Upper lobe of right lung (tissue), 1 donor: ENCODE results near the gene PHLDB3. TPM values are rescaled to one million over a fixed set of nuclear protein-coding genes. Genes with fewer than 3 reads are reported as not detected.
"Not testable (repeated sequence)": the region's sequence is repeated elsewhere in the genome, so short reads cannot be mapped to it uniquely, and the experiment has no call there.

Experiments
- ATAC-seq: fragments of 200-7000 bp; cut with Tn5 transposase; one replicate; pipeline ENCODE4 v1.9.1; 2020; ENCODE audit warnings: mild to moderate bottlenecking, moderate library complexity
- DNase-seq: peaks from one replicate; pipeline ENCODE4 v3.0.0-alpha.2; 2020
- H3K27ac ChIP-seq: fragments of 200-600 bp; one replicate; pipeline ENCODE4 v1.8.0; 2022
- H3K27me3 ChIP-seq: fragments of 200-600 bp; one replicate; pipeline ENCODE4 v1.8.0; 2022; ENCODE audit warnings: mild to moderate bottlenecking
- H3K36me3 ChIP-seq: fragments of 200-600 bp; one replicate; pipeline ENCODE4 v1.8.0; 2022
- H3K4me1 ChIP-seq: fragments of 200-600 bp; one replicate; pipeline ENCODE4 v1.8.0; 2022
- H3K4me3 ChIP-seq: fragments of 200-600 bp; one replicate; pipeline ENCODE4 v1.8.0; 2022; ENCODE audit warnings: mild to moderate bottlenecking
- H3K9me3 ChIP-seq: fragments of 200-600 bp; one replicate; pipeline ENCODE4 v1.8.0; 2022
- intact Hi-C: fragments of 100-400 bp; cut with DNase I; formaldehyde crosslinking; loops from one replicate; pipeline ENCODE4 v1.11.0; 2022
- total RNA-seq: library from RNA; stranded (reverse); fragmentation: NEBNext Ultra II Directional; extraction: Animal tissue kit (Norgen Biotek cat#: 25700); gene quantifications from one replicate; pipeline ENCODE4 v1.2.1, GENCODE V29; 2021
- TF ChIP-seq, protein P1 (sequence below): fragments of 200-600 bp; IDR thresholded peaks from one replicate; pipeline ENCODE4 v1.8.0; 2022; ENCODE audit warnings: antibody characterized with exemption
- donor health status: DM: no; HTN: yes; CAD: no; lungs with severe emphysema.

PHLDB3 gene
- total RNA-seq, 1 donor from 2014 or later: 9.1 TPM

DNA sequence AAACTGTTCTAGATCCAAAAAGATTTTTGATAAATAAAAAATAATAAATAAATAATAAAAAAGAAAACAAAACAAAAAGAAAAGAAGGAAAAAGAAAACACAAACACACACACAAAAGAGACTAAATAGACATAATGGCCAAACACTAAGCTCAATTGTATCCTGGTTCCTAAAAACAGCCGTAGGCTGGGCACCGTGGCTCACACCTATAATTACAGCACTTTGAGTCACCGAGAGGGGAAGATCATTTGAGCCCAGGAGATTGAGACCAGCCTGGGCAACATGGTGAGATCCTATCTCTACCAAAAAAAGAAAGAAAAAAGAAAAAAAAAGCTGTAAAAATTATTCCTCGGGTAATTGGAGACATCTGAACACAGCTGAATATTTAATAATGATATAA is 13.5 kb upstream of the PHLDB3 start:
- ATAC-seq: no peak
- Histone ChIP-seq H3K27ac (no peak overlapping the region), H3K4me3 (no peak overlapping the region), H3K27me3 (no peaks in the 10 kb centered on the region), H3K9me3 (no peaks in the 10 kb centered on the region), H3K36me3 (peaks cover 9% of the 10 kb centered on the region), H3K4me1 (peaks cover 5% of the 10 kb centered on the region)
- no peak for DNase-seq
- intact Hi-C loops: no loop called here
- TF ChIP-seq, protein P1, sequence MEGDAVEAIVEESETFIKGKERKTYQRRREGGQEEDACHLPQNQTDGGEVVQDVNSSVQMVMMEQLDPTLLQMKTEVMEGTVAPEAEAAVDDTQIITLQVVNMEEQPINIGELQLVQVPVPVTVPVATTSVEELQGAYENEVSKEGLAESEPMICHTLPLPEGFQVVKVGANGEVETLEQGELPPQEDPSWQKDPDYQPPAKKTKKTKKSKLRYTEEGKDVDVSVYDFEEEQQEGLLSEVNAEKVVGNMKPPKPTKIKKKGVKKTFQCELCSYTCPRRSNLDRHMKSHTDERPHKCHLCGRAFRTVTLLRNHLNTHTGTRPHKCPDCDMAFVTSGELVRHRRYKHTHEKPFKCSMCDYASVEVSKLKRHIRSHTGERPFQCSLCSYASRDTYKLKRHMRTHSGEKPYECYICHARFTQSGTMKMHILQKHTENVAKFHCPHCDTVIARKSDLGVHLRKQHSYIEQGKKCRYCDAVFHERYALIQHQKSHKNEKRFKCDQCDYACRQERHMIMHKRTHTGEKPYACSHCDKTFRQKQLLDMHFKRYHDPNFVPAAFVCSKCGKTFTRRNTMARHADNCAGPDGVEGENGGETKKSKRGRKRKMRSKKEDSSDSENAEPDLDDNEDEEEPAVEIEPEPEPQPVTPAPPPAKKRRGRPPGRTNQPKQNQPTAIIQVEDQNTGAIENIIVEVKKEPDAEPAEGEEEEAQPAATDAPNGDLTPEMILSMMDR: no peak

DNA sequence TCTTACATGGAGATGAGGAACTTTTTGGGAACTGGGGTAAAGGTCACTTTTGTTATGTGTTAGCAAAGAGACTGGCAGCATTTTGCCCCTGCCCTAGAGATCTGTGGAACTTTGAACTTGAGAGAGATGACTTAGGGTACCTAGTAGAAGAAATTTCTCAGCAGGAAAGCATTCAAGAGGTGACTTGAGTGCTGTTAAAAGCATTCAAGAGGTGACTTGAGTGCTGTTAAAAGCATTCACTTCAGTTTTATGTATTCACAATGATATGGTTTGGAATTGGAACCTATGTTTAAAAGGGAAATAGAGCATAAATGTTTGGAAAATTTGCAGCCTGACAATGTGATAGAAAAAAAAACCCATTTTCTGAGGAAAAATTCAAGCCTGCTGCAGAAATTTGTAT is 7.9 kb upstream of the PHLDB3 start:
- H3K4me1 ChIP-seq, intact Hi-C loops, ATAC-seq, H3K27ac ChIP-seq, H3K27me3 ChIP-seq, H3K4me3 ChIP-seq, H3K9me3 ChIP-seq, DNase-seq: not testable (repeated sequence)
- H3K36me3 ChIP-seq: peaks cover 34% of the 10 kb centered on the region

DNA sequence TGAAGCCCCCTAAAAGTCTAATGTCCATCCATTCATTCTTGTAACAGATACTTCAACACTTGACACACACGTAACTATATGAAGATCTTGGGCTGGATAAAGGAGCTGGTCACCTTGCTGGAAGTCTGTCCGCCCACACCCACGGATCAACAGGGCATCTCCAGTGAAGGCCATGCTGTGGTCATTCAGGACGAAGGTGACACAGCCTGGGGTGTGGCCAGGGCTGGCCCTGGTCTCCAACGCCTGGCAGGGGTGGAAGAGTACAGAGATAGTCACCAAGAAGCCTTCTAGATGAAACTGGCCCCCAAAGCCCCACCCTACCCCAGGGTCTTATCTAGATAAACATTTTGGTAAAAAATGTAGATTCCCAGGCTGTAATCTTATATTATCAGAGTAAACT is 6.8 kb upstream of the PHLDB3 start:
- H3K9me3 ChIP-seq: no peaks in the 10 kb centered on the region
- no peak for ATAC-seq
- TF ChIP-seq, protein P1: no peak
- no peaks in the 10 kb centered on the region for H3K4me1 ChIP-seq
- intact Hi-C loops: no loop called here
- peaks cover 34% of the 10 kb centered on the region for H3K36me3 ChIP-seq
- no peak overlapping the region for H3K27ac ChIP-seq
- DNase-seq: no peak
- no peak overlapping the region for H3K4me3 ChIP-seq
- H3K27me3 ChIP-seq: no peaks in the 10 kb centered on the region

DNA sequence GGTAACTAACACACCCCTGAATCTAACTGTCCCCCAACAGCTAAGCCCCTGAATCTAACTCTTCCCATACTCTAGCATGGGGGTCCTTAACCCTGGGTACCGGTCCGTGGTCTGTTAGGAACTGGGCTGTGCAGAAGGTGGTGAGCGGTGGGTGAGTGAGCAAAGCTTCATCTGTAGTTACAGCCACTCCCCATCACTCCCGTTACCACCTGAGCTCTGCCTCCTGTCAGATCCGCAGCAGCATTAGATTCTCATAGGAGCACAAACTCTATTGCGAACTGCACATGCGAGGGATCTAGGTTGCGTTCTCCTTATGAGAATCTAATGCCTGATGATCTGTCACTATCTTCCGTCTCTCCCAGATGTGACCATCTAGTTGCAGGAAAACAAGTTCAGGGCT is 6.2 kb upstream of the PHLDB3 start:
- DNase-seq: no peak
- peaks cover 34% of the 10 kb centered on the region for H3K36me3 ChIP-seq

DNA sequence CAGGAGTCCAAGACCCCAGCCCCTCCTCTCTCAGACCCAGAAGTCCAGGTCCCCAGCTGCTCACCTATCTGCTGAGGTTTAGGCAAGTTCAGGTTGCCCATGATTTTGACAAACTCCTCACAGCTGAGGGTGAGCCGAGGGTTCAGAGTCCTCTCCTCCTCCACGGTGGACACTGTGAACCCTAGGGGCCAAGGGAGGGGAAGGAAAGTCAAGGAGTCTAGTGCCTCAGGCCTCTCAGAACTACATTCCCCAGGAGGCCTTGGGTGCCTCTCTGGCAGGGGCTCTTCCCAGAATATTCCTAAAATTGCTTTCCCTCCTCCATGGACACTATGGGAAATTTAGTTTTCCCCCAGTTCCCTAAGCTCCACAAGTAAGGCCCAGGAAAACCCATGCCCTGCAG is 3.3 kb upstream of the PHLDB3 start:
- no peak for ATAC-seq

More for the DNA sequence above, 6.2 kb upstream of the PHLDB3 start:
- H3K27me3 ChIP-seq: no peaks in the 10 kb centered on the region
- ATAC-seq: no peak
- H3K27ac ChIP-seq: no peak overlapping the region
- TF ChIP-seq, protein P1: no peak
- no peaks in the 10 kb centered on the region for H3K4me1 ChIP-seq
- no peak overlapping the region for H3K4me3 ChIP-seq
- H3K9me3 ChIP-seq: no peaks in the 10 kb centered on the region
- intact Hi-C loops: no loop called here

DNA sequence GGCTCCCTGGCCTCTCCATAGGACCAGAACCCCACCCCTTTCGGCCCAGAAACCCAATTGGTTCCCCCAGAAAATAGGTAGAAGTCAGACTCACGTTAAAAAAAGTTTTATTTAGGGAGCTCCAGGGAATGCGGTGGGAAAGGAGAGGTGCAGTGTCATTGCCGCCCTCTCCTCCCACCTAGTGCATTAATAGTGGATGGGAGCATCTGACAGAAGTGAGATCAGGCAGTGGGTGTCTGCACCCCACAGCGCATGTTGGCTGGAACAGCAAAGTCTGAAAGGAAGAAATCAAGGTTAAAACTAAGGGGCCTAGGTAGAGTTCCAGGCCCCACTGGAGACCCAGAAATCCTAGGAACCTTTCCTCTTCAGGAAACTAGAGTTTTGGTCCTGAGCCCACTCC is 2.1 kb upstream of the PHLDB3 start:
- DNase-seq: no peak
- no peaks in the 10 kb centered on the region for H3K9me3 ChIP-seq
- H3K27me3 ChIP-seq: no peaks in the 10 kb centered on the region
- TF ChIP-seq, protein P1: no peak
- no peak overlapping the region for H3K27ac ChIP-seq
- H3K4me3 ChIP-seq: no peak overlapping the region
- intact Hi-C loops: no loop called here
- ATAC-seq: no peak
- peaks cover 30% of the 10 kb centered on the region for H3K36me3 ChIP-seq
- peaks cover 13% of the 10 kb centered on the region for H3K4me1 ChIP-seq

More for the DNA sequence above, 3.3 kb upstream of the PHLDB3 start:
- Histone ChIP-seq H3K9me3 (no peaks in the 10 kb centered on the region), H3K27me3 (no peaks in the 10 kb centered on the region), H3K4me1 (peaks cover 10% of the 10 kb centered on the region), H3K4me3 (no peak overlapping the region), H3K36me3 (peaks cover 30% of the 10 kb centered on the region), H3K27ac (no peak overlapping the region)
- intact Hi-C loops: no loop called here
- TF ChIP-seq, protein P1: no peak
- DNase-seq: no peak
